Lung (tissue), 12 donors: ENCODE data around the gene KCND3. TPM values are rescaled to one million over a fixed set of nuclear protein-coding genes. Genes with fewer than 3 reads are reported as not detected.

Experiments used
- ATAC-seq: fragments of 200-7000 bp; cut with Tn5 transposase; one replicate; pipeline ENCODE4 v1.9.1; 2020; ENCODE audit warnings: moderate number of reproducible peaks; ENCODE audit not compliant: insufficient read depth, low FRiP score
- DNase-seq, 3 donors: peaks; one replicate each; pipeline ENCODE4 v3.0.0-alpha.2; 2013 to 2017
- H3K27ac ChIP-seq, 2 donors: one replicate each; pipeline ENCODE4 v1.5.1; 2013; ENCODE audit warnings: mild to moderate bottlenecking in 2 of 2, moderate library complexity in 2 of 2, control low read depth in 1 of 2, inconsistent platforms in 1 of 2, low read depth in 1 of 2, low read length in 1 of 2
- H3K27me3 ChIP-seq, 3 donors: one replicate each; pipeline ENCODE4 v1.5.1; 2013; ENCODE audit warnings: low read length in 2 of 3; ENCODE audit not compliant: control insufficient read depth in 3 of 3, insufficient read depth in 3 of 3
- H3K36me3 ChIP-seq, 4 donors: one replicate each; pipeline ENCODE4 v1.5.1; 2013; ENCODE audit warnings: low read length in 4 of 4, mild to moderate bottlenecking in 1 of 4, moderate library complexity in 1 of 4; ENCODE audit not compliant: control insufficient read depth in 4 of 4, insufficient read depth in 4 of 4
- H3K4me1 ChIP-seq, 5 donors: one replicate each; pipeline ENCODE4 v1.5.1; 2013; ENCODE audit warnings: low read length in 5 of 5, mild to moderate bottlenecking in 2 of 5, moderate library complexity in 1 of 5; ENCODE audit not compliant: control insufficient read depth in 5 of 5, insufficient read depth in 5 of 5
- H3K4me3 ChIP-seq: one replicate; pipeline ENCODE4 v1.5.1; 2013; ENCODE audit warnings: mild to moderate bottlenecking, control low read depth, moderate library complexity
- H3K9ac ChIP-seq, 2 donors: one replicate each; pipeline ENCODE4 v1.5.1; 2013; ENCODE audit warnings: low read length in 2 of 2, control low read depth in 1 of 2; ENCODE audit not compliant: insufficient read depth in 1 of 2
- H3K9me3 ChIP-seq, 4 donors: one replicate each; pipeline ENCODE4 v1.5.1; 2013; ENCODE audit warnings: low read length in 3 of 4, mild to moderate bottlenecking in 1 of 4, moderate library complexity in 1 of 4; ENCODE audit not compliant: control insufficient read depth in 4 of 4, insufficient read depth in 3 of 4
- CTCF ChIP-seq: IDR thresholded peaks from 2 replicates; pipeline ENCODE4 v1.5.1; 2012; ENCODE audit warnings: mild to moderate bottlenecking; ENCODE audit errors: control extremely low read depth, extremely low read depth
- WGBS, 2 donors: extraction: QIAGEN DNeasy Blood & Tissue Kit; methylation state at CpG; one replicate each; pipeline ENCODE4 v1.1.7; 2013; 5-methylcytosine and 5-hydroxymethylcytosine counted together
- polyA plus RNA-seq, 2 donors: library from polyadenylated mRNA; stranded (reverse); fragments of 200-250 nt; gene quantifications; one replicate each; pipeline ENCODE4 v1.2.1, GENCODE V29; 2013
- total RNA-seq, 2 donors: library from RNA; depleted of rRNA in 1 of 2; stranded (reverse); fragments of >200 nt in 1 of 2; gene quantifications; one replicate each; pipeline ENCODE4 v1.2.1, GENCODE V29; 2014 to 2021
- donor health status: control.
- donor health status: control.
- donor health status: Bipolar disorder and iron deficiency.
- donor health status: healthy.
- donor health status: DM: yes; HTN: yes; CAD: no.

Gene KCND3
- total and polyA plus RNA-seq, 4 donors = 1.3 to 12.1 (median 4.9) TPM

DNA sequence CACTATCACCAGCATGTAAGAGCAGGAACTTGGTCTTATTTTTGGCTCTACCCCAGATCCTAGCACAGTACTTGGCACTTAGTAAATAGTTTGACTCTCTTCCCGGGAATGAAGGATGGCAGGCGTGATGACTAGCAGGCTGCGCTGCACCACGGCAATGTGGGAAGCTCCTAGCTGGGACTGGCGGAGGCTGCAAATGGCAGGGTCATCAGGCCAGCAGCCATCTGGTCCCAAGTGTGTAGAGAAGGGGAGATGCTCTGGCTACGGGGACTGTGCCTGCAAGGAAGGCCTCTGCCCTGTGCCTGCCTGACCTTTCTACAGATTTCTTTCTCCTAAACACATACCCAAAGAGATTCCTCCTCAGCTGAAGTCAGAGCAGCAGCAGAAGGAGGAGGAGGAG lies 95.0 kb downstream of the KCND3 start:
- H3K4me1 ChIP-seq = no peaks in the 10 kb centered on the region
- H3K27me3 ChIP-seq = peaks cover 0 to 7% (median 0%) of the 10 kb centered on the region in 3 donors
- H3K9me3 ChIP-seq = no peaks in the 10 kb centered on the region
- no peaks in the 10 kb centered on the region for H3K36me3 ChIP-seq
- ATAC-seq = no peak
- no peak overlapping the region for H3K4me3 ChIP-seq
- no peak for DNase-seq
- WGBS, 2 donors = 80 to 89% methylated on average over 6 of the region's 6 CpGs
- H3K9ac ChIP-seq = no peak overlapping the region
- no peak for TF ChIP-seq CTCF
- H3K27ac ChIP-seq = no peak overlapping the region

DNA sequence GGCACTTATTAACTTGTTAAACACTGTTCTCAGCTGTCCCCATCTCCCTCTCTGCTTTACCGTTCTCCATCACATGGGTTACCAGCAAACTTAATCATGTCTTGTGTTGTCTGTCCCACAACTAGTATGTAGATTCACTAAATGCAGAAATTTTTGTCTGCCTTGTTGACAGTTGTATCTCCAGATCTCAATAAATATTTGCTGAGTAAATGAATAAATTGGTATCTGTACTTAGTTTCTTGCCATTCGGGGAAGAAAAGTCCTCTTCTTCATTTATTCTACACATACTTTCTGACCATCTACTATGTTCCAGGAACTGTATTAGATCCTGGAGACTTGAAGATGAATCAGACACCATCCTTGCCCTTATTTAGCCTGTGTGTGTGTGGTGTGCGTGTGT lies 97.9 kb downstream of the KCND3 start:
- no peaks in the 10 kb centered on the region for H3K36me3 ChIP-seq
- peaks cover 0 to 2% (median 0%) of the 10 kb centered on the region in 5 donors for H3K4me1 ChIP-seq
- H3K27me3 ChIP-seq = peaks cover 0 to 14% (median 0%) of the 10 kb centered on the region in 3 donors
- 75 to 86% methylated on average over 3 of the region's 3 CpGs for WGBS, 2 donors
- no peaks in the 10 kb centered on the region for H3K9me3 ChIP-seq
- no peak overlapping the region for H3K27ac ChIP-seq
- DNase-seq = no peak
- no peak for ATAC-seq
- TF ChIP-seq CTCF = no peak
- H3K9ac ChIP-seq = no peak overlapping the region
- no peak overlapping the region for H3K4me3 ChIP-seq

DNA sequence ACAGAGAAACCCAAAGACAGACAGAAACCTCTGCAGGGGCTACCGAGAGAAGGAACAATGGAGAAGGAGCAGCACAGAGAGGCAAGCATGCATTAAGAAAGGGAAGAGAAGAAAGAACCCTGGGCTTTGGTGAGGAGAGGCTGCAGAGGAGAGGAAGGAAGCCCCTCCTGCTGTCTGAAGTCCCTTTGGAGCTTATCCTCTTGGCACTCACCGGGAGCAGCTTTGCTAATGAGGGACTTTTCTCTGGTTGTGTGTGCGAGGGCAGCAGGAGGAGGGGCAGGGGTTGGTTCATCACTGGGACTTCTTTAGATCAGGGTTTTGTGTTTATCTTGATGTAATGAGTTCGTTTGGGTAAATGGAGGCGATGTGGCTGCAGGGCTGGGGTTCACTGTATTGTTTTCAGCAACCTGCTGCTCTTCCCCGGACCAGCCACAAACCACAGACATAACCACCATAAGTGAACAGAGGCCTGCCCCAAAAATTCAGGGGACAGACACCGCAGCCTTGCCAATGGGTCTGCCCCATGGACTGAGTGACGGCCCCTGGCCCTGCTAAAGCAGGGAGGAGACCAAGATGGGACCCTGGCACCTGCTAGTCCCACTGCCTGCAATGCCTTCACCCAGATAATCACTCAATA lies 100.6 kb downstream of the KCND3 start:
- no peak overlapping the region for H3K4me3 ChIP-seq
- no peaks in the 10 kb centered on the region for H3K9me3 ChIP-seq
- peaks cover 0 to 10% (median 0%) of the 10 kb centered on the region in 3 donors for H3K27me3 ChIP-seq
- H3K36me3 ChIP-seq = no peaks in the 10 kb centered on the region
- no peak overlapping the region for H3K27ac ChIP-seq
- no peak for DNase-seq
- no peak overlapping the region for H3K9ac ChIP-seq
- peaks cover 0 to 4% (median 0%) of the 10 kb centered on the region in 5 donors for H3K4me1 ChIP-seq
- ATAC-seq = no peak
- TF ChIP-seq CTCF = no peak
- 50 to 63% methylated on average over 8 of the region's 8 CpGs for WGBS, 2 donors

DNA sequence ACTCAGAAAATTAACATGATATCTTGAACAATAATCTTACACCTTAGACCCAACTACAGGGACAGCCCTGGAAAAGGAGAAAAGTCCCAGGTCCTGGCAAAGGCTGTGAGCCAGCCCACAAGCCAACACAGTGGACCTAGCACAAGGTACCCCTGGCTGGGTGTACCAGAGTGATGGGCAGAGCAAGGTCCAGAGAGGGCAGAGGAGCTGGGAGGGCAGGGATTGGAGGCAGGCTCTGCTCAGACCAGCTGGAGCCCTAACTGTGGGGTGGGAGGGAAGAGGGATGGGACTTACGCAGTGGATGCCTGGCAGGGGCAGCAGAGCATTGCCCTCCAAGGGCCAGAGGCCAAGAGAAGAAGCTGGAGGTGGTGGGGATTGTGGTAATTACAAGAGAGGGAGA lies 101.6 kb downstream of the KCND3 start:
- ATAC-seq (no peak), DNase-seq (no peak)
- 83 to 92% methylated on average over 1 of the region's 1 CpG for WGBS, 2 donors
- H3K36me3 ChIP-seq = no peaks in the 10 kb centered on the region
- no peak overlapping the region for H3K27ac ChIP-seq
- peaks cover 0 to 5% (median 0%) of the 10 kb centered on the region in 5 donors for H3K4me1 ChIP-seq
- peaks cover 0 to 10% (median 2%) of the 10 kb centered on the region in 3 donors for H3K27me3 ChIP-seq
- no peak for TF ChIP-seq CTCF
- no peak overlapping the region for H3K4me3 ChIP-seq
- no peaks in the 10 kb centered on the region for H3K9me3 ChIP-seq
- no peak overlapping the region for H3K9ac ChIP-seq
